Cerebellar nuclear complex (tissue), 1 donor: ENCODE measurements around the gene FSTL4.

Experiments
- DNase-seq, 2 experiments: peaks; one replicate each; lab custom pipeline; 2025; lab: John Stamatoyannopoulos, UW

FSTL4 gene

GRCh38 chr5:133512896-133513295 is 99.4 kb downstream of the FSTL4 start:
- no peak for DNase-seq

- no peak for DNase-seq
Observed at GRCh38 chr5:133511653-133512235, 100.6 kb downstream of the FSTL4 start.

GRCh38 chr5:133510634-133511262 is 101.6 kb downstream of the FSTL4 start:
- no peak for DNase-seq

GRCh38 chr5:133509742-133510079 is 102.6 kb downstream of the FSTL4 start:
- no peak for DNase-seq

DNA sequence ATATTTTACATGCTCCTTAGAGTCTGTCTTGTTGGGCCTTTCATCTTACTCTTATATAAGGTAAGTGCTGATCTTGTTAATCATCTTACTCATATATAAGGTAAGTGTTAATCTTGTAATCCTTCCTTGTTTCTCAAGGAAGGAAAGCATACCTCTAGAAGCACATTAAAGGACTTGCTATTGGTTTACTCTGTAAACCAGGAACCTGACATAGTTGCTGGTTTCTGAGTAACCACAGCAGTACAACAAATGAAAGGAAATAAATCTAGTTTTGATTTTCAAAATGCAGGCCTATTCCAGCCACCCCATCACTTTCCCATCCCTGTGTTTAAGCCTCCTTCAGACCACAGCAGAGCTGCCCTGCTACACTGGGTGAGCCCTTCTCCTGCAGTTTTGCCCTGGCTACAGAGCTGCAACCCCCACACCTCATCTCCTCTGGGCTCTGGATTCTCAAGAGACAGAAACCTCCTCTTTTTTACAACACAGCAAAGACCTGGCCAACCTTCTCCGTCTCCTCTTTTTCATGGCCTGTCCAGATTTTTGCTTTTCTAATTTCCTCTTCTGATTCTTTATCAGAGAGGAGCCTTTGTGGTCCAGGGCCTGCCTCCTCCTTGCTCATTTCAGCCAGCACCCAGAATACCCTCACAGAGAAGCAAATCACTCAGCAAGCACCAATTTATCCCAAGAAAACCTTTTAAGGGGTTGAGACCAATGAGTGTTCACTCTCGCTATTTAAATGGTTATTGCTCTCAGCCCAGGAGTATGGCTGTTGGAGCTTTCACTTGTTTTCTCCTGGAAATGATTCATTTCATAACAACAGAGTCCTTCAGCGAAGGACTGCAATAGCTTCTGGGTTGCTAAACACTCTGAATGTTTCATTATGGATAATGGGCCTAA is 103.2 kb downstream of the FSTL4 start:
- no peak for DNase-seq

DNA sequence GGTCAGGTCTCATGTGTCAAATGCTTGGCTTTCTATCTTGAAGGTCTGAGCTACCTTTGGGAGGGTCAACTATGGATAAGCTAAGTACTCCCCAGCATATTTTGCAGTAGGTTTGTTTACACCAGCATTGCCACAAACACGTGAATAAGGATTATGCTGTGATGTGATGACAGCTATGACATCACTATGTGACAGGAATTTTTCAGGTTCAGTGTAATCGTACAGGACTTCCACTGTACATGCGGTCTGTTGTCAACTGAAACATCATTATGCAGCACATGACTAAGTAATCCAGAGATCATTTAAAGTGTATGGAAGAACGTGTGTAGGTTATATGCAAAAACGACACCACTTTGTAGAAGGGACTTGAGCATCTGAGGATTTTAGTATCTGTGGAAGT is 104.0 kb downstream of the FSTL4 start:
- DNase-seq, result no peak

GRCh38 chr5:133506181-133506580 is 106.2 kb downstream of the FSTL4 start:
- no peak for DNase-seq

- no peak for DNase-seq
Observed at GRCh38 chr5:133503511-133503910, 108.8 kb downstream of the FSTL4 start.

GRCh38 chr5:133499895-133500294 is 112.4 kb downstream of the FSTL4 start:
- no peak for DNase-seq

- no peak for DNase-seq
Observed at GRCh38 chr5:133497608-133498348, 114.6 kb downstream of the FSTL4 start.

DNA sequence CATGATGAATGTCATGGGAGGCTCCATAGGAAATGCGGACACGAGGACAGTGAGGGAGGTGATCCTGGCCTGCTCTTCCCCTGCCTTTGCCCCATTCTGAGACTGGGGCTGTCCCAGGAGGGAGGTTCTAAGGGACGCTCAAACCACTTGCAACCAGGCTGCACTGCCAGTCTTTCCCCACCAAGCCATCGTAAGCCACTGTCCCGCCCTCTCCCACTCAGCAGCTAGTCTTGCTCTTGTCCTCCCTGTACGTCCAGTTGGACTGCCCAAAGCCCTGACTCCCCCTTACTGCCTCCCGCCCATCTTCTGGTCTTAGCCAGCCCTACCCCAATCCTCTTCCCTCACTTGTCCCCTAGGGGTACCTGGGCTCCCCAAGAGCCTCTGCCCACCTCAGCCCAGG is 115.7 kb downstream of the FSTL4 start:
- no peak for DNase-seq

DNA sequence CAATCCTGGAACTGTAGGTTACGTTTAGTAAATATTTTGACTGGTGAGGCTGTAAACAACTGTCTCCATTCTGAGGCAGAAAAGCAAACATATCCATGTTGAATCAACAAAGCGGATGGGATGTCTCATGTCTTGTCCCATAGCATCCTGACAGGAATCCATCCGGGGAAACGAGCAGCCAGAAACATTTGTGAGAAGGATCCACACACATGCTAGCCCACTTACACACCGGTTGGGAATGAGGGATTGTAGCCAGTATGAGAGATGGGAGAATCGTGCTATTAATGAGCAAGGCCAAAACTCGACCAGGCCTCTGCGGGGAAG is 117.5 kb downstream of the FSTL4 start:
- DNase-seq, result no peak

GRCh38 chr5:133494232-133494922 is 118.0 kb downstream of the FSTL4 start:
- no peak for DNase-seq

GRCh38 chr5:133489632-133490031 is 122.7 kb downstream of the FSTL4 start:
- no peak for DNase-seq

GRCh38 chr5:133487093-133487492 is 125.2 kb downstream of the FSTL4 start:
- DNase-seq, result no peak

DNA sequence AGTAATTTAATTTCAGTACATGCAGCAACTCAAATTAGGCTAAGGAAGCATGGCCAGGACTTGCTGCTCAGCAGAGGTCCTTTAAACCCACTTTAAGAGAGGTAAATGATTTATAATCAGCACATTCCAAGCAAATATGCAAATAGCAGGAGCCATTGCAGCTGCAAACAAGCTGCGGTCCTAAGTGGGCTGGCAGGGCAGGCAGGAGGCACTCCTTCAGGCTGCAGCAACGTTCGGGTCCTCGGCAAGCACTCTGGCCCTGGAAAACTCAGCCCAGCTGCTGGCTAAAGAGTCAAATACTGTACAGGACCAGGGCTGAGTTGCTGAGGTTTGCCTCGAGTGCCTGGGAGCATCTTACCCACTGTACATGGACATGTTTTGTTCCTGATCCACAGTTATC is 126.9 kb downstream of the FSTL4 start:
- no peak for DNase-seq

- DNase-seq, result no peak
Observed at GRCh38 chr5:133483406-133484090, 128.8 kb downstream of the FSTL4 start.

- DNase-seq, result no peak
Observed at GRCh38 chr5:133482028-133482427, 130.3 kb downstream of the FSTL4 start.

DNA sequence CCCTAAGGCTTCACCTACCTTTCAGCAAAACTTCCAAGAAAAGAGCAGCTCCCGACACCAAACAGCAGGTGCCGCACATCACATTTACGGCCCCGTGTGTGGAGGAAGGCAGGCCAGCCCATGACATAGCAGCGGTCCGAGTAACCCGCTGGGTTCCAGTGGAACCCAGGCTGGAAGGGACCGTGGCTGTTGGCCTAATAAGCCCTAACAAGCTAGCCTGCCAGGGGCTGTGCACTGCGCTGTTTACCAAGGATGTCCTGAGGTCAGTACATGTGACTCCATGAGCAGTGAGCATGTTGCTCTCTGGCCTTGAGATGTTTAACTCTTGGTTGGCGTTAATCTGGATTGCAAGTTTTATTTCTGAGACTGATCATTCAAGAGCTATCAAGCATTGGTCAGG is 131.5 kb downstream of the FSTL4 start:
- no peak for DNase-seq

- no peak for DNase-seq
Observed at GRCh38 chr5:133480366-133480765, 132.0 kb downstream of the FSTL4 start.

GRCh38 chr5:133478199-133478985 is 133.9 kb downstream of the FSTL4 start:
- no peak for DNase-seq
